ENCODE data around the gene YIPF3.

YIPF3 gene

DNA sequence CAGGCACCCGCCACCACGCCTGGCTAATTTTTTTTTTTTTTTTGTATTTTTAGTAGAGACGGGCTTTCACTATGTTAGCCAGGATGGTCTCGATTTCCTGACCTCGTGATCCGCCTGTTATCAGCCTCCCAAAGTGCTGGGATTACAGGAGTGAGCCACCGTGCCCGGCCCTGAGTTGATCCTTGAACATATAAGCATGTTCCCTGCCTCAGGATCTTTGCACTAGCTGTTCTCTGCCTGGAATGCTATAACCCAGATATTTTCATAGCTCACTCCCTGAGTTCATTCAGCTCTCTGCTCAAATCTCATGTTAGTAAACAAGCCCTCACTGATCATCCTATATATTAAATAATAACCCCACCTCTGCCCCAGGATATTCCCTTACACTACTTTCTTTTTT, 52.4 kb downstream of the YIPF3 start:
- no peak for DNase-seq (ENCODE audit: low read depth in 2 of 2)

DNA sequence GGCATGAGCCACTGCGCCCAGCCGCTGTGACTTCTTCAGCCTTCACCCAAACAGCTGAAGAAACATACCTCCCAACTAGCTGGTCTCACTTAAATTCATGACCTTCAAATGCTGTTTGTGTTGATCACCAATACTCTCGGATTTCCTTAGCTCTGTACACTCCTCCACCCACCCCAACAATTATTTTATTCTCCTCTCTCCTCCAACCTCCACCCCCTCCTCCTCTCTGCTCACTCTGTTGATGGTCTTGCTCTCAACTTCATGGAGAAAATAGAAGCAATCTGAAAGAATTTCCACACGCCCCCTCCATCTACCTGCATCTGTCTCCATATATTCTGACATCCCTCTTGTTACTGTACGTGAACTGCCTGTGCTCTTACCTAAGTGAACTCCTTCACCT, 54.8 kb downstream of the YIPF3 start:
- no peak for DNase-seq (ENCODE audit: low read depth in 2 of 2)
